HepG2 (cell line): ENCODE results near the gene SIGLEC8. TPM values are rescaled to one million over a fixed set of nuclear protein-coding genes. Genes with fewer than 3 reads are reported as not detected.

Experiments used
- ATAC-seq: fragments of 200-7000 bp; cut with Tn5 transposase; 3 replicates; pipeline ENCODE4 v1.9.1; 2020; ENCODE audit warnings: mild to moderate bottlenecking, moderate library complexity
- BruUV-seq: library from RNA; stranded (reverse); fragments of 400-500 nt; replicated peaks from 2 replicates; lab custom pipeline; 2021; lab: Mats Ljungman, UMichigan
- CTCF ChIA-PET: fragments of 300-600 bp; formaldehyde crosslinking; extraction: SDS; loops from one replicate; lab custom pipeline; 2021; ENCODE audit warnings: low total read pairs, inconsistent platforms, low intra/inter-chr PET ratio; lab: Yijun Ruan, JAX
- POLR2A ChIA-PET: fragments of 350-600 bp; sonication (Branson Sonifier 250); formaldehyde crosslinking; loops from one replicate; lab custom pipeline; 2020; ENCODE audit warnings: antibody characterized with exemption, inconsistent platforms; lab: Yijun Ruan, JAX
- DNase-seq: peaks from one replicate; pipeline ENCODE4 v3.0.0-alpha.2; 2015; ENCODE audit warnings: low spot score
- FAIRE-seq: peaks from 3 replicates; lab custom pipeline; 2011; peaks lifted over from hg19 to GRCh38; lab: Jason Lieb, UNC
- H2AFZ ChIP-seq: one replicate; pipeline ENCODE4 v1.6.1; 2011; ENCODE audit warnings: low read length, inconsistent platforms
- H3K27ac ChIP-seq: fragments of 300-600 bp; 3 replicates; pipeline ENCODE4 v1.8.0; 2011; ENCODE audit warnings: mixed run types, mild to moderate bottlenecking, mixed read lengths, low read length, inconsistent platforms; ENCODE audit not compliant: insufficient read depth; ENCODE audit errors: extremely low read length
- H3K27me3 ChIP-seq, 2 experiments: fragments of 200-600 bp in 1 of 2; 2 replicates in 1 of 2; 3 replicates in 1 of 2; pipeline versions ENCODE4 v1.6.0 to v1.8.0; 2011; ENCODE audit warnings: low read length in 2 of 2, mild to moderate bottlenecking in 2 of 2, moderate library complexity in 2 of 2, inconsistent platforms in 1 of 2; ENCODE audit not compliant: insufficient read depth in 2 of 2, control insufficient read depth in 1 of 2
- H3K36me3 ChIP-seq, 2 experiments: fragments of 200-600 bp in 1 of 2; replicated peaks in 1 of 2; 2 replicates in 1 of 2; 3 replicates in 1 of 2; pipeline versions ENCODE4 v1.5.1 to v1.8.0; 2011; ENCODE audit warnings: low read length in 2 of 2, inconsistent platforms in 1 of 2; ENCODE audit not compliant: insufficient read depth in 2 of 2, control insufficient read depth in 1 of 2
- H3K4me1 ChIP-seq: 2 replicates; pipeline ENCODE4 v1.5.1; 2012; ENCODE audit warnings: low read length, inconsistent platforms; ENCODE audit not compliant: insufficient read depth
- H3K4me2 ChIP-seq: 2 replicates; pipeline ENCODE4 v1.6.0; 2011; ENCODE audit warnings: low read depth, low read length, inconsistent platforms
- H3K4me3 ChIP-seq, 3 experiments: fragments of 200-600 bp in 1 of 3; sonication (generic), shearing (Covaris generic) in 1 of 3; replicated peaks in 1 of 3; 2 replicates each; pipeline ENCODE4 v1.5.1; 2011 to 2016; ENCODE audit warnings: low read length in 3 of 3, inconsistent platforms in 2 of 3, low read depth in 2 of 3, mild to moderate bottlenecking in 2 of 3, control low read depth in 1 of 3, mixed read lengths in 1 of 3; ENCODE audit not compliant: insufficient read depth in 1 of 3
- H3K79me2 ChIP-seq: one replicate; pipeline ENCODE4 v1.6.1; 2011; ENCODE audit warnings: low read length, inconsistent platforms; ENCODE audit not compliant: insufficient read depth
- H3K9ac ChIP-seq: 2 replicates; pipeline ENCODE4 v1.6.0; 2011; ENCODE audit warnings: mild to moderate bottlenecking, low read depth, low read length, inconsistent platforms; ENCODE audit not compliant: insufficient read depth
- H3K9me3 ChIP-seq: 2 replicates; pipeline ENCODE4 v1.5.1; 2012; ENCODE audit warnings: mild to moderate bottlenecking, low read length
- H4K20me1 ChIP-seq: 2 replicates; pipeline ENCODE4 v1.6.0; 2011; ENCODE audit warnings: inconsistent platforms, mild to moderate bottlenecking, low read length, moderate library complexity; ENCODE audit not compliant: insufficient read depth
- ARNT ChIP-seq: fragments of 450-650 bp; IDR thresholded peaks from 2 replicates; pipeline ENCODE4 v1.6.1; 2017
- ATM ChIP-seq: fragments of 450-650 bp; IDR thresholded peaks from 2 replicates; pipeline ENCODE4 v1.7.1; 2017; ENCODE audit warnings: mild to moderate bottlenecking, borderline replicate concordance
- CC2D1A ChIP-seq: sonication (generic); formaldehyde crosslinking; IDR thresholded peaks from 2 replicates; pipeline ENCODE4 v1.8.1; 2023; ENCODE audit warnings: mild to moderate bottlenecking, missing genetic modification reagents
- FOXK1 ChIP-seq: sonication (generic); formaldehyde crosslinking; IDR thresholded peaks from 2 replicates; pipeline ENCODE4 v1.4.0; 2020; ENCODE audit warnings: low read depth, missing genetic modification reagents, borderline replicate concordance
- NFIC ChIP-seq: IDR thresholded peaks from 2 replicates; pipeline ENCODE4 v1.6.1; 2012; ENCODE audit warnings: mild to moderate bottlenecking, low read length, inconsistent platforms
- PHF5A ChIP-seq: IDR thresholded peaks from one replicate; pipeline ENCODE4 v1.6.1; 2018; ENCODE audit warnings: low read depth, missing genetic modification reagents; ENCODE audit not compliant: unreplicated experiment
- PRMT3 ChIP-seq: sonication (generic); formaldehyde crosslinking; IDR thresholded peaks from 2 replicates; pipeline ENCODE4 v1.8.1; 2022; ENCODE audit warnings: low read depth, mild to moderate bottlenecking, moderate library complexity, missing genetic modification reagents, borderline replicate concordance
- SRSF9 ChIP-seq: fragments of 200-400 bp; formaldehyde crosslinking; IDR thresholded peaks from 2 replicates; pipeline ENCODE4 v1.6.1; 2018; ENCODE audit warnings: borderline replicate concordance, mild to moderate bottlenecking, low read depth, low read length; ENCODE audit not compliant: insufficient read depth, poor library complexity, severe bottlenecking
- U2AF1 ChIP-seq: fragments of 200-400 bp; formaldehyde crosslinking; optimal IDR thresholded peaks from 2 replicates; pipeline ENCODE3; 2017; ENCODE audit warnings: mild to moderate bottlenecking, low read depth, low read length
- ZNF484 ChIP-seq: sonication (generic); formaldehyde crosslinking; IDR thresholded peaks from 2 replicates; pipeline ENCODE4 v1.5.1; 2020; ENCODE audit warnings: mild to moderate bottlenecking, low read depth, missing genetic modification reagents, borderline replicate concordance
- ZNF747 ChIP-seq: sonication (generic); formaldehyde crosslinking; IDR thresholded peaks from 2 replicates; pipeline ENCODE4 v1.8.1; 2023; ENCODE audit warnings: missing genetic modification reagents, mild to moderate bottlenecking, borderline replicate concordance
- ZNF782 ChIP-seq: sonication (generic); formaldehyde crosslinking; IDR thresholded peaks from 2 replicates; pipeline ENCODE4 v1.4.0; 2020; ENCODE audit warnings: missing genetic modification reagents, mild to moderate bottlenecking, borderline replicate concordance
- WGBS: methylation state at CpG from one replicate; pipeline ENCODE4 v1.1.6; 2017; ENCODE audit warnings: low lambda C conversion rate; 5-methylcytosine and 5-hydroxymethylcytosine counted together
- in situ Hi-C: cut with HindIII; loops from 2 replicates; pipeline ENCODE4 v1.10.0; 2017; ENCODE audit warnings: low pct_unique_long_range_greater_than_20kb; ENCODE audit not compliant: extremely low pct_ligation_motif_present
- intact Hi-C: fragments of 100-400 bp; cut with micrococcal nuclease; formaldehyde crosslinking; loops from one replicate; pipeline ENCODE4 v1.10.0; 2022; ENCODE audit not compliant: unreplicated experiment
- polyA plus RNA-seq, 8 experiments: library from polyadenylated mRNA; depleted of rRNA in 3 of 8; stranded (reverse) in 7 of 8; unstranded in 1 of 8; fragments of >200 nt; fragmentation: Illumina TruSeq in 4 of 8; extraction: Trizol in 4 of 8; gene quantifications; 2 replicates each; pipeline versions ENCODE4 v1.2.1 to v1.2.3, GENCODE V29; 2011 to 2016; ENCODE audit warnings: low read depth in 4 of 8, missing spikeins in 1 of 8, mixed read lengths in 1 of 8; ENCODE audit not compliant: insufficient read depth in 1 of 8
- total RNA-seq, 5 experiments: library from RNA; depleted of rRNA; stranded (reverse); fragments of >200 nt; fragmentation: Illumina TruSeq; extraction: Trizol; gene quantifications; 2 replicates each; pipeline ENCODE4 v1.2.3, GENCODE V29; 2016; ENCODE audit warnings: low read depth in 1 of 5
- TF ChIP-seq, protein P1 (sequence below): sonication (generic); formaldehyde crosslinking; IDR thresholded peaks from 2 replicates; pipeline ENCODE4 v1.8.1; 2023; ENCODE audit warnings: missing genetic modification reagents, inconsistent platforms, borderline replicate concordance
- TF ChIP-seq, protein P2 (sequence below): sonication (generic); formaldehyde crosslinking; IDR thresholded peaks from 2 replicates; pipeline ENCODE4 v1.4.0; 2020; ENCODE audit warnings: missing genetic modification reagents, borderline replicate concordance
- TF ChIP-seq, protein P3 (sequence below): sonication (generic); formaldehyde crosslinking; IDR thresholded peaks from 2 replicates; pipeline ENCODE4 v1.4.0; 2020; ENCODE audit warnings: missing genetic modification reagents
- TF ChIP-seq, protein P4 (sequence below): sonication (generic); IDR thresholded peaks from 2 replicates; pipeline ENCODE4 v1.6.1; 2016; ENCODE audit warnings: low read depth, borderline replicate concordance

SIGLEC8 gene
- total and polyA plus RNA-seq, 2 of the 13 experiments (the other 11 are each of a cell fraction or from before 2014, with no cell fraction given): not detected

DNA sequence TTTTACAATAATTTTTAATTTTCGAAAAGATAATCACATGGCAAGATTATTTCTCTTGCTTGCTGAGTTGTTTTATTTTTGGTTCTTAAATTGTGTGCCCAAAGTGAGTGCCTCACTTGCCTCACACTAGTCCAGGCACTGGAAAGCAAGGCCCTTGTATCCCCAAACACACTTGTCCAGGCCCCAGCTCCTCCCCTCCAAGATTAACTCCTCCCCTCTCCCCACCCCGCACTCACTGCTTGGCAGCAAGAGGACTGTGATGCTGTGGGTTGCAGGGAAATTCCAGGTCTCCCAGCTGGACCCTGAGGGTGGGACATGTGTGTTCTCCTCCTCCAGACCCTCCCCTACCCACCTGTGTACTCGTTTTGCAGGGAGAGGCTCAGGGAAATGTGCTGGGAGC, 39.4 kb upstream of the SIGLEC8 start:
- ChIA-PET CTCF (no interaction called here), POLR2A (no interaction called here)
- Histone ChIP-seq H3K4me1 (no peaks in the 10 kb centered on the region), H2AFZ (no peak overlapping the region), H4K20me1 (no peaks in the 10 kb centered on the region), H3K36me3 (no peaks in the 10 kb centered on the region), H3K9ac (no peak overlapping the region), H3K79me2 (no peaks in the 10 kb centered on the region), H3K27ac (no peak overlapping the region), H3K4me3 (no peak overlapping the region), H3K9me3 (no peaks in the 10 kb centered on the region)
- in situ Hi-C loops: no loop called here
- DNase-seq: no peak
- intact Hi-C loops: no loop called here
- ATAC-seq: no peak
- TF ChIP-seq ATM (no peak), ARNT (no peak), ZNF782 (CRISPR knock-in tag) (no peak), ZNF484 (CRISPR knock-in tag) (no peak), U2AF1 (no peak), ZNF747 (CRISPR knock-in tag) (no peak), PRMT3 (CRISPR knock-in tag) (no peak), SRSF9 (no peak), CC2D1A (CRISPR knock-in tag) (no peak), NFIC (no peak), PHF5A (no peak), FOXK1 (CRISPR knock-in tag) (no peak)
- TF ChIP-seq, protein P1, sequence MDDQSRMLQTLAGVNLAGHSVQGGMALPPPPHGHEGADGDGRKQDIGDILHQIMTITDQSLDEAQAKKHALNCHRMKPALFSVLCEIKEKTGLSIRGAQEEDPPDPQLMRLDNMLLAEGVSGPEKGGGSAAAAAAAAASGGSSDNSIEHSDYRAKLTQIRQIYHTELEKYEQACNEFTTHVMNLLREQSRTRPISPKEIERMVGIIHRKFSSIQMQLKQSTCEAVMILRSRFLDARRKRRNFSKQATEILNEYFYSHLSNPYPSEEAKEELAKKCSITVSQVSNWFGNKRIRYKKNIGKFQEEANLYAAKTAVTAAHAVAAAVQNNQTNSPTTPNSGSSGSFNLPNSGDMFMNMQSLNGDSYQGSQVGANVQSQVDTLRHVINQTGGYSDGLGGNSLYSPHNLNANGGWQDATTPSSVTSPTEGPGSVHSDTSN: no peak
- TF ChIP-seq, protein P2, sequence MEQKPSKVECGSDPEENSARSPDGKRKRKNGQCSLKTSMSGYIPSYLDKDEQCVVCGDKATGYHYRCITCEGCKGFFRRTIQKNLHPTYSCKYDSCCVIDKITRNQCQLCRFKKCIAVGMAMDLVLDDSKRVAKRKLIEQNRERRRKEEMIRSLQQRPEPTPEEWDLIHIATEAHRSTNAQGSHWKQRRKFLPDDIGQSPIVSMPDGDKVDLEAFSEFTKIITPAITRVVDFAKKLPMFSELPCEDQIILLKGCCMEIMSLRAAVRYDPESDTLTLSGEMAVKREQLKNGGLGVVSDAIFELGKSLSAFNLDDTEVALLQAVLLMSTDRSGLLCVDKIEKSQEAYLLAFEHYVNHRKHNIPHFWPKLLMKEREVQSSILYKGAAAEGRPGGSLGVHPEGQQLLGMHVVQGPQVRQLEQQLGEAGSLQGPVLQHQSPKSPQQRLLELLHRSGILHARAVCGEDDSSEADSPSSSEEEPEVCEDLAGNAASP (CRISPR knock-in tag): no peak
- TF ChIP-seq, protein P3, sequence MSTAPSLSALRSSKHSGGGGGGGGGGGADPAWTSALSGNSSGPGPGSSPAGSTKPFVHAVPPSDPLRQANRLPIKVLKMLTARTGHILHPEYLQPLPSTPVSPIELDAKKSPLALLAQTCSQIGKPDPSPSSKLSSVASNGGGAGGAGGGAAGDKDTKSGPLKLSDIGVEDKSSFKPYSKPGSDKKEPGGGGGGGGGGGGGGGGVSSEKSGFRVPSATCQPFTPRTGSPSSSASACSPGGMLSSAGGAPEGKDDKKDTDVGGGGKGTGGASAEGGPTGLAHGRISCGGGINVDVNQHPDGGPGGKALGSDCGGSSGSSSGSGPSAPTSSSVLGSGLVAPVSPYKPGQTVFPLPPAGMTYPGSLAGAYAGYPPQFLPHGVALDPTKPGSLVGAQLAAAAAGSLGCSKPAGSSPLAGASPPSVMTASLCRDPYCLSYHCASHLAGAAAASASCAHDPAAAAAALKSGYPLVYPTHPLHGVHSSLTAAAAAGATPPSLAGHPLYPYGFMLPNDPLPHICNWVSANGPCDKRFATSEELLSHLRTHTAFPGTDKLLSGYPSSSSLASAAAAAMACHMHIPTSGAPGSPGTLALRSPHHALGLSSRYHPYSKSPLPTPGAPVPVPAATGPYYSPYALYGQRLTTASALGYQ (CRISPR knock-in tag): no peak
- TF ChIP-seq, protein P4, sequence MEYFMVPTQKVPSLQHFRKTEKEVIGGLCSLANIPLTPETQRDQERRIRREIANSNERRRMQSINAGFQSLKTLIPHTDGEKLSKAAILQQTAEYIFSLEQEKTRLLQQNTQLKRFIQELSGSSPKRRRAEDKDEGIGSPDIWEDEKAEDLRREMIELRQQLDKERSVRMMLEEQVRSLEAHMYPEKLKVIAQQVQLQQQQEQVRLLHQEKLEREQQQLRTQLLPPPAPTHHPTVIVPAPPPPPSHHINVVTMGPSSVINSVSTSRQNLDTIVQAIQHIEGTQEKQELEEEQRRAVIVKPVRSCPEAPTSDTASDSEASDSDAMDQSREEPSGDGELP: no peak
- TF ChIP-seq, all 625 proteins: peak for 0
- FAIRE-seq: no peak
- WGBS: 0% methylated on average over 3 of the region's 3 CpGs
- no TSS peak for BruUV-seq
- no peak overlapping the region for H3K4me2 ChIP-seq
- peaks cover 1 to 7% of the 10 kb centered on the region in 2 experiments; a peak in 1 of 5 replicates for H3K27me3 ChIP-seq
